ENCODE results near the gene SENP2.

- TF ChIP-seq, protein P1, sequence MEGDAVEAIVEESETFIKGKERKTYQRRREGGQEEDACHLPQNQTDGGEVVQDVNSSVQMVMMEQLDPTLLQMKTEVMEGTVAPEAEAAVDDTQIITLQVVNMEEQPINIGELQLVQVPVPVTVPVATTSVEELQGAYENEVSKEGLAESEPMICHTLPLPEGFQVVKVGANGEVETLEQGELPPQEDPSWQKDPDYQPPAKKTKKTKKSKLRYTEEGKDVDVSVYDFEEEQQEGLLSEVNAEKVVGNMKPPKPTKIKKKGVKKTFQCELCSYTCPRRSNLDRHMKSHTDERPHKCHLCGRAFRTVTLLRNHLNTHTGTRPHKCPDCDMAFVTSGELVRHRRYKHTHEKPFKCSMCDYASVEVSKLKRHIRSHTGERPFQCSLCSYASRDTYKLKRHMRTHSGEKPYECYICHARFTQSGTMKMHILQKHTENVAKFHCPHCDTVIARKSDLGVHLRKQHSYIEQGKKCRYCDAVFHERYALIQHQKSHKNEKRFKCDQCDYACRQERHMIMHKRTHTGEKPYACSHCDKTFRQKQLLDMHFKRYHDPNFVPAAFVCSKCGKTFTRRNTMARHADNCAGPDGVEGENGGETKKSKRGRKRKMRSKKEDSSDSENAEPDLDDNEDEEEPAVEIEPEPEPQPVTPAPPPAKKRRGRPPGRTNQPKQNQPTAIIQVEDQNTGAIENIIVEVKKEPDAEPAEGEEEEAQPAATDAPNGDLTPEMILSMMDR (IDR thresholded peaks at IDR 0.05) = no peak
- TF ChIP-seq POLR2AphosphoS5 (IDR thresholded peaks at IDR 0.05; ENCODE audit: low read depth, low read length) (no peak), SIN3A (IDR thresholded peaks at IDR 0.05; ENCODE audit: borderline replicate concordance, insufficient read depth, low read depth, low read length) (no peak)
- TF ChIP-seq, protein P2, sequence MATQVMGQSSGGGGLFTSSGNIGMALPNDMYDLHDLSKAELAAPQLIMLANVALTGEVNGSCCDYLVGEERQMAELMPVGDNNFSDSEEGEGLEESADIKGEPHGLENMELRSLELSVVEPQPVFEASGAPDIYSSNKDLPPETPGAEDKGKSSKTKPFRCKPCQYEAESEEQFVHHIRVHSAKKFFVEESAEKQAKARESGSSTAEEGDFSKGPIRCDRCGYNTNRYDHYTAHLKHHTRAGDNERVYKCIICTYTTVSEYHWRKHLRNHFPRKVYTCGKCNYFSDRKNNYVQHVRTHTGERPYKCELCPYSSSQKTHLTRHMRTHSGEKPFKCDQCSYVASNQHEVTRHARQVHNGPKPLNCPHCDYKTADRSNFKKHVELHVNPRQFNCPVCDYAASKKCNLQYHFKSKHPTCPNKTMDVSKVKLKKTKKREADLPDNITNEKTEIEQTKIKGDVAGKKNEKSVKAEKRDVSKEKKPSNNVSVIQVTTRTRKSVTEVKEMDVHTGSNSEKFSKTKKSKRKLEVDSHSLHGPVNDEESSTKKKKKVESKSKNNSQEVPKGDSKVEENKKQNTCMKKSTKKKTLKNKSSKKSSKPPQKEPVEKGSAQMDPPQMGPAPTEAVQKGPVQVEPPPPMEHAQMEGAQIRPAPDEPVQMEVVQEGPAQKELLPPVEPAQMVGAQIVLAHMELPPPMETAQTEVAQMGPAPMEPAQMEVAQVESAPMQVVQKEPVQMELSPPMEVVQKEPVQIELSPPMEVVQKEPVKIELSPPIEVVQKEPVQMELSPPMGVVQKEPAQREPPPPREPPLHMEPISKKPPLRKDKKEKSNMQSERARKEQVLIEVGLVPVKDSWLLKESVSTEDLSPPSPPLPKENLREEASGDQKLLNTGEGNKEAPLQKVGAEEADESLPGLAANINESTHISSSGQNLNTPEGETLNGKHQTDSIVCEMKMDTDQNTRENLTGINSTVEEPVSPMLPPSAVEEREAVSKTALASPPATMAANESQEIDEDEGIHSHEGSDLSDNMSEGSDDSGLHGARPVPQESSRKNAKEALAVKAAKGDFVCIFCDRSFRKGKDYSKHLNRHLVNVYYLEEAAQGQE (IDR thresholded peaks at IDR 0.05; ENCODE audit: insufficient read depth in 1 of 2, low read depth in 2 of 2, low read length in 1 of 2) = no peak
Observed at GRCh38 chr3:185661772-185662171, 75.7 kb downstream of the SENP2 start.
